ENCODE results near the gene CLUH. TPM values are rescaled to one million over a fixed set of nuclear protein-coding genes. Genes with fewer than 3 reads are reported as not detected.
"Not testable (repeated sequence)": the region's sequence is repeated elsewhere in the genome, so short reads cannot be mapped to it uniquely, and the experiment has no call there.

The CLUH gene
- total RNA-seq, 4 donors from 2014 or later = 42.6 to 87.6 (median 52.9) TPM

DNA sequence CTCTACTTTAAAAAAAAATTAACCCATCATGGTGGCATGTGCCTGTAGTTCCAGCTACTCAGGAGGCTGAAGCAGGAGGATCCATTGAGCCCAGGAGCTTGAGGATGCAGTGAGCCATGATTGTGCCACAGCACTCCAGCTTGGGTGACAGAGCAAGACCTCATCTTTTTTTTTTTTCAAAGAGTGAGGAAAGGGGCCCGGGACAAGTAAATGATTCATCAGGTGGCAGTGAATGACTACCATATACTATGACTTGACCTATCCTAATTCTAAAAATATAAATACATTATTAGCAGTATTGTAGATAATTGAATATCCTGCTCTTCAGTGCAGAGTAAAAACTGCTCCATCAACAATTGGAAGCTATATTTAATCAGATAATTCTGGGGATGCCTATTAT, 55.3 kb downstream of the CLUH start:
- Histone ChIP-seq H3K4me1 (peaks cover 0 to 28% (median 3%) of the 10 kb centered on the region in 3 donors), H3K9me3 (no peaks in the 10 kb centered on the region), H3K27ac (no peak overlapping the region), H3K27me3 (no peaks in the 10 kb centered on the region), H3K4me3 (no peak overlapping the region), H3K36me3 (peaks cover 0 to 26% of the 10 kb centered on the region in 2 donors)
- WGBS, 2 donors (ENCODE audit: low coverage in 1 of 2) = 0 to 50% methylated on average over 1 of the region's 1 CpG
- TF ChIP-seq, protein P1, sequence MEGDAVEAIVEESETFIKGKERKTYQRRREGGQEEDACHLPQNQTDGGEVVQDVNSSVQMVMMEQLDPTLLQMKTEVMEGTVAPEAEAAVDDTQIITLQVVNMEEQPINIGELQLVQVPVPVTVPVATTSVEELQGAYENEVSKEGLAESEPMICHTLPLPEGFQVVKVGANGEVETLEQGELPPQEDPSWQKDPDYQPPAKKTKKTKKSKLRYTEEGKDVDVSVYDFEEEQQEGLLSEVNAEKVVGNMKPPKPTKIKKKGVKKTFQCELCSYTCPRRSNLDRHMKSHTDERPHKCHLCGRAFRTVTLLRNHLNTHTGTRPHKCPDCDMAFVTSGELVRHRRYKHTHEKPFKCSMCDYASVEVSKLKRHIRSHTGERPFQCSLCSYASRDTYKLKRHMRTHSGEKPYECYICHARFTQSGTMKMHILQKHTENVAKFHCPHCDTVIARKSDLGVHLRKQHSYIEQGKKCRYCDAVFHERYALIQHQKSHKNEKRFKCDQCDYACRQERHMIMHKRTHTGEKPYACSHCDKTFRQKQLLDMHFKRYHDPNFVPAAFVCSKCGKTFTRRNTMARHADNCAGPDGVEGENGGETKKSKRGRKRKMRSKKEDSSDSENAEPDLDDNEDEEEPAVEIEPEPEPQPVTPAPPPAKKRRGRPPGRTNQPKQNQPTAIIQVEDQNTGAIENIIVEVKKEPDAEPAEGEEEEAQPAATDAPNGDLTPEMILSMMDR (IDR thresholded peaks at IDR 0.05) = no peak
- TF ChIP-seq EP300 (IDR thresholded peaks at IDR 0.05) (no peak), POLR2AphosphoS5 (IDR thresholded peaks at IDR 0.05) (no peak), POLR2A (IDR thresholded peaks at IDR 0.05) (no peak)
- no peak for ATAC-seq

DNA sequence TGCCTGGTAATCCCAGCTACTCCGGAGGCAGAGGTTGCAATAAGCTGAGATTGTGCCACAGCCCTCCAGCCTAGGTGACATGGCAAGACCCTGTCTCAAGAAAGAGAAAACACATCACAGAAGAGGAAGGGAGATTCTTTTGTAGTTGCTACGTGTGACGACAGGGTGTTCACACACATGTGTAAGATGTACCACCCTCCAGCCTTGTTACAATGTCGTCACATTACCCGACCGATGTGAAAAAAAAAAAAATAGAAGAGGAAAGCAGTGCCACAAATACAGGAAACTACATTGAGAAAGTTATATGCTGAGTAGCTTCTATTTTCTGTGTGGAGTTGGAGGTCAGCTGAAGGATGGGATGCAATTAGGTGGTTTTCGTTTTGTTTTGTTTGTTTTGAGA, 56.0 kb downstream of the CLUH start:
- Histone ChIP-seq H3K36me3 (peaks cover 0 to 26% of the 10 kb centered on the region in 2 donors), H3K27me3 (no peaks in the 10 kb centered on the region), H3K9me3 (no peaks in the 10 kb centered on the region), H3K4me3 (no peak overlapping the region), H3K4me1 (peaks cover 0 to 28% (median 3%) of the 10 kb centered on the region in 3 donors), H3K27ac (no peak overlapping the region)
- 56 to 58% methylated on average over 7 of the region's 7 CpGs for WGBS, 2 donors (ENCODE audit: low coverage in 1 of 2)
- no peak for ATAC-seq
- TF ChIP-seq POLR2A (IDR thresholded peaks at IDR 0.05) = no peak
- TF ChIP-seq, protein P1 (IDR thresholded peaks at IDR 0.05) = no peak
- no peak for TF ChIP-seq EP300 (IDR thresholded peaks at IDR 0.05)
- TF ChIP-seq POLR2AphosphoS5 (IDR thresholded peaks at IDR 0.05) = no peak

DNA sequence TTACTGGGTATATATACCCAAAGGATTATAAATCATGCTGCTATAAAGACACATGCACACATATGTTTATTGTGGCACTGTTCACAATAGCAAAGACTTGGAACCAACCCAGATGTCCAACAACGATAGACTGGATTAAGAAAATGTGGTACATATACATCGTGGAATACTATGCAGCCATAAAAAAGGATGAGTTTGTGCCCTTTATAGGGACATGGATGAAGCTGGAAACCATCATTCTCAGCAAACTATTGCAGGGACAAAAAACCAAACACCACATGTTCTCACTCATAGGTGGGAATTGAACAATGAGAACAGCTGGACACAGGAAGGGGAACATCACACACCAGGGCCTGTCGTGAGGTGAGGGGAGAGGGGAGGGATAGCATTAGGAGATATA, 58.7 kb downstream of the CLUH start:
- not testable (repeated sequence) for H3K27ac ChIP-seq, H3K4me1 ChIP-seq, H3K27me3 ChIP-seq, ATAC-seq, H3K9me3 ChIP-seq, H3K4me3 ChIP-seq
- peaks cover 0 to 39% of the 10 kb centered on the region in 2 donors for H3K36me3 ChIP-seq
- WGBS, 2 donors (ENCODE audit: low coverage in 1 of 2) = 90 to 93% methylated on average over 2 of the region's 3 CpGs

DNA sequence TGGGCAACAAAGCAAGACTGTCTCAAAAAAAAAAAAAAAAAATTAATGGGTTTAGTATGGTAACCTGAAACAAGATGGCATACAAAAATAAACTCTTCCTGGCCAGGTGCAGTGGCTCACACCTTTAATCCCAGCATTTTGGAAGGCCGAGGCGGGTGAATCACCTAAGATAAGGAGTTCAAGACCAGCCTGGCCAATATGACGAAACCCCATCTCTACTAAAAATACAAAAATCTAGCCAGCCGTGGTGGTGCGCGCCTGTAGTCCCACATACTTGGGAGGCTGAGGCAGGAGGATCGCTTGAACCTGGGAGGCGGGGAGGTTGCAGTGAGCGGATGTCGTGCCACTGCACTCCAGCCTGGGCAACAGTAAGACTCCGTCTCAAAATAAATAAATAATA, 62.4 kb downstream of the CLUH start:
- peaks cover 0 to 45% of the 10 kb centered on the region in 2 donors for H3K36me3 ChIP-seq
- no peak overlapping the region for H3K27ac ChIP-seq
- H3K27me3 ChIP-seq = no peaks in the 10 kb centered on the region
- TF ChIP-seq EP300 (IDR thresholded peaks at IDR 0.05) (no peak), POLR2AphosphoS5 (IDR thresholded peaks at IDR 0.05) (no peak), POLR2A (IDR thresholded peaks at IDR 0.05) (no peak)
- TF ChIP-seq, protein P1 (IDR thresholded peaks at IDR 0.05) = no peak
- ATAC-seq = no peak
- H3K4me1 ChIP-seq = no peaks in the 10 kb centered on the region
- H3K9me3 ChIP-seq = no peaks in the 10 kb centered on the region
- 96 to 99% methylated on average over 7 to 10 of the region's 11 CpGs for WGBS, 2 donors (ENCODE audit: low coverage in 1 of 2)
- no peak overlapping the region for H3K4me3 ChIP-seq

DNA sequence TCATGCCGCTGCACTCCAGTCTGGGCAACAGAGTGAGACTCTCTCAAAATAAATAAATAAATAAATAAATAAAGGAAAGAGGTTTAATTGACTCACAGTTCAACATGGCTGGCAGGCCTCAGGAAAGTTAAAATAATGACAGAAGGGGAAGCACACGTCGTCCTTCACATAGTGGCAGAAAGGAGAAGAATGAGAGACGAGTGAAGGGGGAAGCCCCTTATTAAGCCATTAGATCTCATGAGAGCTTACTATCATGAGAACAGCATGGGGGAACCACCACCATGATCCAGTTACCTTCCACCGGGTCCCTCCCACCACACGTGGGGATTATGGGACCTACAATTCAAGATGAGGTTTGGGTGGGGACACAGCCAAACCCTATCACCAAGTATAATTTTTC, 63.6 kb downstream of the CLUH start:
- Histone ChIP-seq H3K27me3 (no peaks in the 10 kb centered on the region), H3K4me1 (no peaks in the 10 kb centered on the region), H3K9me3 (no peaks in the 10 kb centered on the region), H3K27ac (no peak overlapping the region), H3K4me3 (no peak overlapping the region), H3K36me3 (peaks cover 0 to 53% of the 10 kb centered on the region in 2 donors)
- TF ChIP-seq POLR2A (IDR thresholded peaks at IDR 0.05) (no peak), POLR2AphosphoS5 (IDR thresholded peaks at IDR 0.05) (no peak), EP300 (IDR thresholded peaks at IDR 0.05) (no peak)
- TF ChIP-seq, protein P1 (IDR thresholded peaks at IDR 0.05) = no peak
- 89 to 100% methylated on average over 1 to 6 of the region's 6 CpGs for WGBS, 2 donors (ENCODE audit: low coverage in 1 of 2)
- no peak for ATAC-seq

Data from gastroesophageal sphincter (tissue), 4 donors.